ENCODE results near the gene SPATS2L.

The SPATS2L gene

DNA sequence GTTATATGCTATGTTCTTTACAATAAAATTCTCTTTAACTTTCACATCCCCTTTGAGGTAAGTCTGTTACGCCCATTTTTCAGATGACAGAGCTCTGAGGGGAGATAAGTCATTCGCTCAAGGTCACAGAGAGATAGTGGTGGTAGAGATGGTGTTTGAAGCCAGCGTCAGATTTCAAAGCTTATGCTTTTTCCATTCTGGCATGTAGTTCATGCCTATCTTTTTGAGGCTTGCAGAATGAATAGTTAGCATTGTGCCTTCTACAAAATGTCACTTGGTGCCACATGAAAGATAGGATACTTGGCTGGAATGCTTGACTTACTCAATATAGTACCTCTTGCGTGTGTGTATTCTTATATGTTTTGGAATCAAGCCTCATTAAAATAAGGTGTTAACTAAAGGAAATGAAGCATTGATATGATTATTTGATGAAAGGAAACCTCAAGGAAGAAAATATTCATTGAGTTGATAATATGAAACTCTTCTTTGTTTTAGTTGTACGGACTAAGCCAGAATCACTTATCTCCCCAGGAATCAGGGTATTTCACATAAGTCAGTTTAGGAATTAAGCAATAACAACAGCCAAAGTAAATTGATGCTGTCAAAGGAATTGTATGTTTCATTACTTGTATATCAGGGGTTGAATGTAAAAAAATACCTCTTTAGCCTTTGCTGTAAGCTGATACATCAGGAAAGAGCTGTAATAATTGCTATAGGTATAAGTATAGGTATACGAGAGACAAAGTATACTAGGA is 15.5 kb downstream of the SPATS2L start:
- no peak for DNase-seq (ENCODE audit: low read depth)
- TF ChIP-seq, protein P1, sequence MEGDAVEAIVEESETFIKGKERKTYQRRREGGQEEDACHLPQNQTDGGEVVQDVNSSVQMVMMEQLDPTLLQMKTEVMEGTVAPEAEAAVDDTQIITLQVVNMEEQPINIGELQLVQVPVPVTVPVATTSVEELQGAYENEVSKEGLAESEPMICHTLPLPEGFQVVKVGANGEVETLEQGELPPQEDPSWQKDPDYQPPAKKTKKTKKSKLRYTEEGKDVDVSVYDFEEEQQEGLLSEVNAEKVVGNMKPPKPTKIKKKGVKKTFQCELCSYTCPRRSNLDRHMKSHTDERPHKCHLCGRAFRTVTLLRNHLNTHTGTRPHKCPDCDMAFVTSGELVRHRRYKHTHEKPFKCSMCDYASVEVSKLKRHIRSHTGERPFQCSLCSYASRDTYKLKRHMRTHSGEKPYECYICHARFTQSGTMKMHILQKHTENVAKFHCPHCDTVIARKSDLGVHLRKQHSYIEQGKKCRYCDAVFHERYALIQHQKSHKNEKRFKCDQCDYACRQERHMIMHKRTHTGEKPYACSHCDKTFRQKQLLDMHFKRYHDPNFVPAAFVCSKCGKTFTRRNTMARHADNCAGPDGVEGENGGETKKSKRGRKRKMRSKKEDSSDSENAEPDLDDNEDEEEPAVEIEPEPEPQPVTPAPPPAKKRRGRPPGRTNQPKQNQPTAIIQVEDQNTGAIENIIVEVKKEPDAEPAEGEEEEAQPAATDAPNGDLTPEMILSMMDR (IDR thresholded peaks at IDR 0.05; ENCODE audit: insufficient read depth, low read depth, low read length, missing control alignments), result no peak
- H3K4me3 ChIP-seq (ENCODE audit: low read length), result no peak overlapping the region

GRCh38 chr2:200322607-200323006 is 16.1 kb downstream of the SPATS2L start:
- no peak overlapping the region for H3K4me3 ChIP-seq (ENCODE audit: low read length)
- TF ChIP-seq, protein P1 (IDR thresholded peaks at IDR 0.05; ENCODE audit: insufficient read depth, low read depth, low read length, missing control alignments), result no peak
- no peak for DNase-seq (ENCODE audit: low read depth)

- TF ChIP-seq, protein P1 (IDR thresholded peaks at IDR 0.05; ENCODE audit: insufficient read depth, low read depth, low read length, missing control alignments), result no peak
- no peak for DNase-seq (ENCODE audit: low read depth)
- no peak overlapping the region for H3K4me3 ChIP-seq (ENCODE audit: low read length)
Measured at GRCh38 chr2:200324362-200324761, 17.9 kb downstream of the SPATS2L start.

DNA sequence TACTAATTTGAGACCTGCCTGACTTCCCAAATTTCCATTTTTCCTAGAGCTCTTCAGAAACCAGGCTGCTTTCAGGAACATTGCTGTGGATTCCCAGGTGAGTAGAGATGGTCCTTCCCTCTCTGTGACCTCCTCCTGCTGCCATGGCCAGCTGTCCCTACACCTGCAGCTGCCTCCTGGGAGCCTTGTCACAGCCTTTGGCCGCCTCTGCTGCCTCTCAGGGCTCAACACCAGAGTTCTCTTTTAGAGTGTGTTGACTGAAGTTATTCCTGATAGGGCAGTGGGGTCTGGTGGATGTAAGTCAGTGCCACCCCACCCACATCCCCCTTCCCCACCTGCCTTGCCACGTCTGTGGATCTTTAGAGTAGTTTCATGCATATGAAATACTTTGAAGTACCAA is 22.9 kb downstream of the SPATS2L start:
- TF ChIP-seq, protein P1 (IDR thresholded peaks at IDR 0.05; ENCODE audit: insufficient read depth, low read depth, low read length, missing control alignments), result no peak
- no peak for DNase-seq (ENCODE audit: low read depth)
- no peak overlapping the region for H3K4me3 ChIP-seq (ENCODE audit: low read length)

DNA sequence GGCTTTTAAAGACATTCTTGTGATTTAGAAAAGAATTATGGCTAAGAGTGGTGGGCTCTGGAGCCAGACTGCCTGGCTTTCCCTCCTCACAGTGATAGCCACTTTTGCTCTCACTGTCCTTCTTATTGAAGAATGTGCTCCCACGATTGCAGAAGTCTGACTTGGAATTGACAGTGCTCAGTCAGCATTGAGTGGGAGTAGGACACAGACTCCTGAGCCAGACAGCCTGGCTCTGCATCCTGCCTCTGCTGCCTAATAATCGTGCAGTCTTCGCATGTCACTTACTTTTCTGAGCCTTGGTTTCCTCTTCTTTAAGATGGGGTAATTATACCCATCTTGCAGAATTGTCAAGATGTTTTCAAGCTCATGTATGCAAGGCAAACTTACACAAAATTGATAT is 23.3 kb downstream of the SPATS2L start:
- H3K4me3 ChIP-seq (ENCODE audit: low read length), result no peak overlapping the region
- TF ChIP-seq, protein P1 (IDR thresholded peaks at IDR 0.05; ENCODE audit: insufficient read depth, low read depth, low read length, missing control alignments), result no peak
- DNase-seq (ENCODE audit: low read depth), result no peak

DNA sequence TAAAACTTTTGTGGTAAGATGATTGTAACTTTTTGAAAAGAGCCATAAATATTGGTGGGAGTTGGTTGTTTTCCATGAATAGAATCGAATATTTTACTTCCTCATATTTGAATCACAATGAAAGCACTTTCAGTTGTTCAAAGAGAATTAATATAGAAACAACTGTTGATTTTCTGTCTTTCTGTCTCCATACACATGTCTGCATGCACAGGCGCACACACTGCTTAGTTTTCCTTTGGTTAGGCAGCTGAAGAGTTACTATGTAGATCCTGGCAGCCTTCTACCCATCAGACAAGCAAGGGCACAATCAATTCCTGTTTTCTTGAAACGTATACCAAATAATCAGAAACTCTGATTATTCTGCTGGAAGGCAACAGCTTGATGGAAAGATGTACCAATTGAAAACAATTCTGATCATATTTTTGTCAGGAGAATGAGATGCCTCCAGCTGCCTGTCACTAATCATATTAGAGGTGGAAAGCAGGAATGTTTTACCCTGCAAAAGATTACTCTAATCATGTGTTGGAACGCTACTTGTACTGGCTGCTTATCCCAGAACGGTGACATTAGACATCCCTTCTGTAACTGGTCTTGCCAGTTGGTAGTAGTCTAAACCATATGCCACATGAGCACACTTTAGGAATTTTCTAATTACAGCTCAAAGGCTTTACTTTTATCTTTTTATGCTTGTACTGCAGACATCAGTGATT is 24.0 kb downstream of the SPATS2L start:
- H3K4me3 ChIP-seq (ENCODE audit: low read length), result no peak overlapping the region
- TF ChIP-seq, protein P1 (IDR thresholded peaks at IDR 0.05; ENCODE audit: insufficient read depth, low read depth, low read length, missing control alignments), result no peak
- DNase-seq (ENCODE audit: low read depth), result no peak
